ENCODE data around the gene LGALS9.
A peak's percentile ranks its signal among the peaks of the same experiment; 100 is the strongest.

LGALS9 gene

DNA sequence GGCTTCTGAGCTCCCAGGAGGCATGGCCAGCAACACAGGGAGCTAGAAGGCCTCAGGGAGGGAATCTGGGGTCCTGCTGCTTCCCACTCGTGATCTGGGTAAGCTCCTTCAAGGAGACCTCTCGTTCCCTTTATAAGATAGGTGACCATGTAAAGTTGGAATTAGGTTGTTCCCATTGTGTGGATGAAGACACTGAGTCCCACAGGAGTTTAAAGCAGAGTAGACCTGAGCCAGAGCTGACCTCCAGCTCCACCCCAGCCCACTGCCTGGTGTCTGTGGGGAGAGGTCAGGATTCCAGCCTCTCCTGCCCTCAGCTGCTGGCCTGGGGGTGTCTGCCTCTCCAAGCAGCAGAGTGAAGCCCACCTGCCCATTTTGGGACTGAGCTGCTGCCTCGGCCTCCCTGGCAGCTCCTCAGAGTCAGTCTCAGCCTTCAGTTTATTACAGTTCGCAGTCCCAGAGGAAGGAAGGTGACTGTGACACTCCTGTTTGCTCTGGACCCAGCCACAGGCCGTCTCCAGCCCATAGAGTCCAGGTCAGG is 33.1 kb upstream of the LGALS9 start:
- TF ChIP-seq CTCF (IDR thresholded peaks at IDR 0.05; ENCODE audit: extremely low read depth, missing control alignments) = no peak
- no peak for DNase-seq (ENCODE audit: low spot score)

DNA sequence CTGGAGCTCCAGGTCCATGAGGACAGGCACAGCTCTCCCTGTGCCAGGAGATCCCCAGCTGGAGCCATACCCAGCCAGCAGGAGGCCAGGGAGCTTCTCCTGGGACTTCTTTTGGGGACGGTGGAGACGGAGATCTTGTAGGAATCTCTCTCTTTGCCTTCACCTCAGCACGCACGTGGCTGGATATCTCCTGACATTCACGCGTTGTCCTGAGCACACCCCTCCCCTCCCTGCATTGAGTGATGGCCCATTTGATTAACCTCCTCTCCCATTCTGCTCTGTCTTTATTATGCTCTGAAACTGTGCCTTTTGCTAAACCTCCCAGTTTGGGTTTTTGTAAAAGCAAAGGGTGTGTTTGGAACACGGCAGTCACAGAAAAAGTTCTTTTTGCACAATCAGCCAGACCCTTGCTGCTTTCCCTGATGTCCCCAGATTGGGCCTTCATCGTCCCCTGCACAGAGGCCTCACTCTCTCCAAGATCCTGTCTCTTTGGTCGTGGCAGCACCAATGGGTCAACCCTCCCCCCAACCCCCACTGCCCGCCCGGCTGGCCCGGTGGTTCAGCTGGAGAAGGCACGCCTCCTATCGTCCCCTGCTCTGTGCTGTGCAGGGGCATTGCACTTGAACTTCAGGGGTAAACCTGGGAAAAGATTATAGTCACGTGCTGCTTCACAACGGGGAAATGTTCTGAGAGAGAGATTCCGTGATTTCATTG is 32.5 kb upstream of the LGALS9 start:
- TF ChIP-seq CTCF (IDR thresholded peaks at IDR 0.05; ENCODE audit: extremely low read depth, missing control alignments) = no peak
- no peak for DNase-seq (ENCODE audit: low spot score)

GRCh38 chr17:27600471-27600870 is 30.5 kb upstream of the LGALS9 start:
- DNase-seq (ENCODE audit: low spot score) = no peak
- TF ChIP-seq CTCF (IDR thresholded peaks at IDR 0.05; ENCODE audit: extremely low read depth, missing control alignments) = no peak

DNA sequence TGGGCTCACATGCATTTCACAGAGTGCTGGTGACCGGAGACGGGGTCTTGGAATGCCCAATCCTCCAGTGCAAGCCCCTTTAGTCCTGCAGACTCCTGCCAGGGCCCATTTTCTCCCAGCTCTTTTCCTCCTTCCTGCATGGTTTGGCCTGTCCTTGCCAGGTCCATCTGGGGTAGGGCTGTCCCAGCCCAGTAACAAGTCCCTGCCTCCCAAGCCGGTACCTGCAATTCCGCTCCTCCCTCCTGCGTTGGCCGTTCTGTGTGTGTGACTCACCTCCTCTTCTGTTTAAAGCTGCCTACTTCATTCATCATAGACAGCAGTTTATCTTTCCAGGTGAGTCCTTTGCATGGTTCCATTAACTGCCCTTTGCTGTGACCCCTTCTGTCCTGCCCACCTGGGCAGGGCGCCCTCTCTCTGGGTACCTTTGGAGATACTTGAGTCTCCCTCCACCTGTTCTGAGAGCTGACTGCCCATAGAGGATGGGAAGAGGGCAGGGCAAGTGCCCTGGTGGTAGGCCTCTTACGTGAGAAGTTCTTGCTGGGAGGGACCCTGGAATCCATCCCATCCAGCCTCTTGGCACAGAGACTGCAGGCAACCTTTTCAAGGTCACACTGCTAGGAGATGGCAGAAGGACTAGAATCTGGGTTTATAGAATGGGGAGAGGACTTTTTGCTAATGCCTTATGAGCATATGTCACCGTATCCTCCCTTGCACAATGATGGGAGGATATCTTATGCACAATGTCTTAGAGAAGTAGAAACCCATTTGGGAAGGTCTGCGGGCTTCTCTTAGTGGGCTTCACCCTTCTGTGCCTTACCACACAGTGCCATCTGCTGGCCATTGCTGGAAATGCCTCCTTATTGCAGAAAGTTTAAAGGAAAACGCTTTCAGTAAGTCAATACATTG is 29.7 kb upstream of the LGALS9 start:
- TF ChIP-seq CTCF (IDR thresholded peaks at IDR 0.05; ENCODE audit: extremely low read depth, missing control alignments) = peak; percentile 82
- DNase-seq (ENCODE audit: low spot score) = peak; percentile 82

- no peak for TF ChIP-seq CTCF (IDR thresholded peaks at IDR 0.05; ENCODE audit: extremely low read depth, missing control alignments)
- no peak for DNase-seq (ENCODE audit: low spot score)
Measured at GRCh38 chr17:27601975-27602302, 29.0 kb upstream of the LGALS9 start.

DNA sequence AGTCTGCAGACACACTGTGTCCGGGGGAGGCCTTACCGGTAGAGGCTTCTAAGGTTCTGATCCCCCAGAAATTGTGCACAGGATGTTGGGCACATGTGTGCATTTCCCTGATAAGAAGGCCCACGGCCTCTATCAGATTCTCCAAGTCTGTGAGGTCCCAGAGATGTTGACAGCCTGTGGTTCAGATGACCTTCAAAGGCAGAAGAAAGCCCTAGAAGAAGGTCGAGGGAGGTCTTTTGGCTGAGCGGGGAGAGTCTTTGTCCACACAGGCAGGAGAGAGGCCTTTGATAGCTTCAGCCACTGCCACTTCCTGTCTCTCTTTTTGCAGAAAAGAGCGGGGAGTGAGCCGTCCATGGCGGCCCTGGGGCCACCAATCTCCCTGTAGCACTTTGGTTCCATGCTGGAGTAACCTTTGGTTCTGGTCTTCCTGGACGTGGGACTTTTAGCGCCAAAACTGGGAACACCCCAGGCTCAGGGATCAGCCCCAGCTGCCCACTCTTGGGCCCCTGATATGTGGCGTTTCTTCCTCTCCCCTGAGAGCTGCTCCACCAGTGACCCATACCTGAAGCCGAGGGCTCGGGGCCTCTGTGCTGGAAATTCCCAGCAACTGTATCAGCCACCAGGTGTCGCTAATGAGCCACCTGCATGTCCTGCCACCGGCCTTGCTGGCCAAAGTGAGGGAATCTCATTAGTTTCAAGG is 28.1 kb upstream of the LGALS9 start:
- peak; percentile 92 for DNase-seq (ENCODE audit: low spot score)

More for the DNA sequence above, 28.1 kb upstream of the LGALS9 start:
- peak; percentile 97 for TF ChIP-seq CTCF (IDR thresholded peaks at IDR 0.05; ENCODE audit: extremely low read depth, missing control alignments)

Data from GM20000 (cell line).